Endothelial cell of umbilical vein (primary cell): ENCODE results near the gene KRT84. TPM values are rescaled to one million over a fixed set of nuclear protein-coding genes. Genes with fewer than 3 reads are reported as not detected.

Experiments used
- BruUV-seq: library from RNA; stranded (reverse); fragments of 400-500 nt; replicated peaks from 2 replicates; lab custom pipeline; 2021; lab: Mats Ljungman, UMichigan
- CTCF ChIA-PET: fragments of 300-600, 350-600 bp; sonication (Branson Sonifier 250); formaldehyde crosslinking; loops from one replicate; lab custom pipeline; 2021; ENCODE audit warnings: antibody characterized with exemption, inconsistent platforms; lab: Charles Lee
- POLR2A ChIA-PET: fragments of 300-600, 350-600 bp; sonication (Branson Sonifier 250); formaldehyde crosslinking; loops from one replicate; lab custom pipeline; 2021; ENCODE audit warnings: antibody characterized with exemption, inconsistent platforms; lab: Charles Lee
- DNase-seq: peaks from one replicate; pipeline ENCODE4 v3.0.0-alpha.2; 2011; ENCODE audit warnings: low read depth, low spot score
- FAIRE-seq: peaks from 2 replicates; lab custom pipeline; 2011; peaks lifted over from hg19 to GRCh38; lab: Jason Lieb, UNC
- H2AFZ ChIP-seq: 2 replicates; pipeline ENCODE4 v1.6.0; 2012; ENCODE audit warnings: low read depth, low read length, control low read depth, inconsistent platforms
- H3K27ac ChIP-seq: 2 replicates; pipeline ENCODE4 v1.5.1; 2011; ENCODE audit warnings: low read depth, mild to moderate bottlenecking, control low read depth, low read length, moderate library complexity; ENCODE audit not compliant: insufficient read depth
- H3K27me3 ChIP-seq, 2 experiments: 2 replicates each; pipeline versions ENCODE4 v1.6.0 to v1.6.1; 2011; ENCODE audit warnings: low read length in 2 of 2, mixed read lengths in 1 of 2; ENCODE audit not compliant: control insufficient read depth in 2 of 2, insufficient read depth in 2 of 2
- H3K36me3 ChIP-seq, 2 experiments: 2 replicates in 1 of 2; 3 replicates in 1 of 2; pipeline ENCODE4 v1.5.1; 2011; ENCODE audit warnings: low read length in 2 of 2, mild to moderate bottlenecking in 1 of 2, moderate library complexity in 1 of 2; ENCODE audit not compliant: control insufficient read depth in 2 of 2, insufficient read depth in 2 of 2; ENCODE audit errors: extremely low read depth in 1 of 2
- H3K4me1 ChIP-seq: 3 replicates; pipeline ENCODE4 v1.5.1; 2011; ENCODE audit warnings: mild to moderate bottlenecking, low read length; ENCODE audit not compliant: control insufficient read depth, insufficient read depth; ENCODE audit errors: extremely low read depth
- H3K4me2 ChIP-seq: 2 replicates; pipeline ENCODE4 v1.6.1; 2011; ENCODE audit warnings: low read length, control low read depth, mixed read lengths; ENCODE audit not compliant: insufficient read depth
- H3K4me3 ChIP-seq, 3 experiments: fragments of 200-600 bp in 1 of 3; sonication (generic), shearing (Covaris generic) in 1 of 3; replicated peaks in 1 of 3; 2 replicates each; pipeline ENCODE4 v1.5.1; 2011 to 2016; ENCODE audit warnings: control low read depth in 3 of 3, low read length in 3 of 3, mild to moderate bottlenecking in 2 of 3, inconsistent platforms in 1 of 3, low read depth in 1 of 3, moderate library complexity in 1 of 3; ENCODE audit not compliant: insufficient read depth in 1 of 3
- H3K79me2 ChIP-seq: 2 replicates; pipeline ENCODE4 v1.6.0; 2012; ENCODE audit warnings: low read length, inconsistent platforms; ENCODE audit not compliant: control insufficient read depth, insufficient read depth
- H3K9ac ChIP-seq: replicated peaks from 2 replicates; pipeline ENCODE3; 2011; ENCODE audit warnings: low read length, control low read depth; ENCODE audit not compliant: insufficient read depth; ENCODE audit errors: extremely low read depth
- H3K9me1 ChIP-seq: replicated peaks from 3 replicates; pipeline ENCODE4 v1.6.0; 2011; ENCODE audit warnings: mild to moderate bottlenecking, low read length; ENCODE audit not compliant: control insufficient read depth, insufficient read depth; ENCODE audit errors: extremely low read depth
- H3K9me3 ChIP-seq: replicated peaks from 2 replicates; pipeline ENCODE4 v1.5.1; 2012; ENCODE audit warnings: low read length, inconsistent platforms; ENCODE audit not compliant: control insufficient read depth, insufficient read depth
- H4K20me1 ChIP-seq: replicated peaks from 2 replicates; pipeline ENCODE3; 2011; ENCODE audit warnings: mild to moderate bottlenecking, low read length; ENCODE audit not compliant: control insufficient read depth, insufficient read depth; ENCODE audit errors: extremely low read depth
- EZH2 ChIP-seq: IDR thresholded peaks from 2 replicates; pipeline ENCODE4 v1.6.1; 2012; ENCODE audit warnings: borderline replicate concordance, low read depth, mild to moderate bottlenecking, moderate library complexity, low read length, inconsistent platforms; ENCODE audit not compliant: severe bottlenecking
- FOS ChIP-seq: IDR thresholded peaks from 2 replicates; pipeline ENCODE4 v1.6.1; 2011; ENCODE audit warnings: mild to moderate bottlenecking, low read length, moderate library complexity, borderline replicate concordance; ENCODE audit not compliant: insufficient read depth
- GATA2 ChIP-seq: IDR thresholded peaks from 2 replicates; pipeline ENCODE4 v1.7.0; 2011; ENCODE audit warnings: low read depth, mild to moderate bottlenecking, moderate library complexity, mixed read lengths, low read length; ENCODE audit not compliant: insufficient read length, insufficient read depth
- JUN ChIP-seq: IDR thresholded peaks from 2 replicates; pipeline ENCODE4 v1.6.1; 2011; ENCODE audit warnings: borderline replicate concordance, low read depth; ENCODE audit not compliant: insufficient read length, insufficient read depth
- MYC ChIP-seq: IDR thresholded peaks from one replicate; pipeline ENCODE4 v1.6.1; 2011; ENCODE audit warnings: mild to moderate bottlenecking, low read depth, low read length
- POLR2A ChIP-seq: IDR thresholded peaks from 2 replicates; pipeline ENCODE4 v1.6.1; 2012; ENCODE audit warnings: low read depth, mild to moderate bottlenecking, control low read depth, low read length
- POLR2AphosphoS5 ChIP-seq: IDR thresholded peaks from 2 replicates; pipeline ENCODE4 v1.6.1; 2012; ENCODE audit warnings: low read depth, mild to moderate bottlenecking, control low read depth, low read length, moderate library complexity; ENCODE audit not compliant: insufficient read depth
- dilution Hi-C: fragments of 300-500 bp; cut with MboI; formaldehyde crosslinking; loops from one replicate; pipeline ENCODE4 v1.15.0; 2019; ENCODE audit warnings: low sequenced_read_pairs; ENCODE audit not compliant: extremely low pct_ligation_motif_present
- intact Hi-C: fragments of 100-400 bp; cut with micrococcal nuclease; formaldehyde crosslinking; loops from one replicate; pipeline ENCODE4 v1.10.0; 2022
- polyA plus RNA-seq, 4 experiments: library from polyadenylated mRNA; depleted of rRNA in 3 of 4; stranded (reverse) in 3 of 4; unstranded in 1 of 4; fragments of >200 nt; gene quantifications; 2 replicates each; pipeline versions ENCODE4 v1.2.1 to v1.2.3, GENCODE V29; 2011 to 2012; ENCODE audit warnings: missing spikeins in 1 of 4
- total RNA-seq: library from RNA; stranded (reverse); gene quantifications from 2 replicates; pipeline ENCODE4 v1.2.3, GENCODE V29; 2021
- TF ChIP-seq, protein P1 (sequence below), 2 donors: IDR thresholded peaks; 1 replicate in 1 of 2; 2 replicates in 1 of 2; pipeline ENCODE4 v1.5.1; 2011; ENCODE audit warnings: low read length in 2 of 2, mild to moderate bottlenecking in 2 of 2, moderate library complexity in 2 of 2, control low read depth in 1 of 2, inconsistent platforms in 1 of 2, low read depth in 1 of 2; ENCODE audit not compliant: insufficient read depth in 1 of 2; ENCODE audit errors: extremely low read depth in 1 of 2
- TF ChIP-seq, protein P2 (sequence below): IDR thresholded peaks from 2 replicates; pipeline ENCODE4 v1.6.1; 2011; ENCODE audit not compliant: insufficient read depth, insufficient read length

Gene KRT84
- total and polyA plus RNA-seq, 2 donors (not counting 3 experiments of a cell fraction or from before 2014, with no cell fraction given) = not detected

GRCh38 chr12:52359621-52360061, 25.8 kb downstream of the KRT84 start:
- no peak for FAIRE-seq
- TF ChIP-seq MYC (no peak), POLR2AphosphoS5 (no peak), FOS (no peak), EZH2 (no peak), JUN (no peak), GATA2 (no peak), POLR2A (no peak)
- TF ChIP-seq, protein P1, sequence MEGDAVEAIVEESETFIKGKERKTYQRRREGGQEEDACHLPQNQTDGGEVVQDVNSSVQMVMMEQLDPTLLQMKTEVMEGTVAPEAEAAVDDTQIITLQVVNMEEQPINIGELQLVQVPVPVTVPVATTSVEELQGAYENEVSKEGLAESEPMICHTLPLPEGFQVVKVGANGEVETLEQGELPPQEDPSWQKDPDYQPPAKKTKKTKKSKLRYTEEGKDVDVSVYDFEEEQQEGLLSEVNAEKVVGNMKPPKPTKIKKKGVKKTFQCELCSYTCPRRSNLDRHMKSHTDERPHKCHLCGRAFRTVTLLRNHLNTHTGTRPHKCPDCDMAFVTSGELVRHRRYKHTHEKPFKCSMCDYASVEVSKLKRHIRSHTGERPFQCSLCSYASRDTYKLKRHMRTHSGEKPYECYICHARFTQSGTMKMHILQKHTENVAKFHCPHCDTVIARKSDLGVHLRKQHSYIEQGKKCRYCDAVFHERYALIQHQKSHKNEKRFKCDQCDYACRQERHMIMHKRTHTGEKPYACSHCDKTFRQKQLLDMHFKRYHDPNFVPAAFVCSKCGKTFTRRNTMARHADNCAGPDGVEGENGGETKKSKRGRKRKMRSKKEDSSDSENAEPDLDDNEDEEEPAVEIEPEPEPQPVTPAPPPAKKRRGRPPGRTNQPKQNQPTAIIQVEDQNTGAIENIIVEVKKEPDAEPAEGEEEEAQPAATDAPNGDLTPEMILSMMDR (IDR thresholded peaks at IDR 0.05; ENCODE audit: extremely low read depth in 1 of 2, insufficient read depth in 1 of 2, low read depth in 1 of 2, low read length in 2 of 2) = no peak
- TF ChIP-seq, protein P2, sequence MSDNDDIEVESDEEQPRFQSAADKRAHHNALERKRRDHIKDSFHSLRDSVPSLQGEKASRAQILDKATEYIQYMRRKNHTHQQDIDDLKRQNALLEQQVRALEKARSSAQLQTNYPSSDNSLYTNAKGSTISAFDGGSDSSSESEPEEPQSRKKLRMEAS = no peak
- Histone ChIP-seq H3K4me2 (no peak overlapping the region), H3K36me3 (no peaks in the 10 kb centered on the region), H3K9me1 (no peaks in the 10 kb centered on the region), H3K9me3 (no peaks in the 10 kb centered on the region), H3K9ac (no peak overlapping the region), H3K27ac (no peak overlapping the region), H3K27me3 (peaks cover 0 to 5% of the 10 kb centered on the region in 2 experiments), H3K79me2 (no peaks in the 10 kb centered on the region), H2AFZ (no peak overlapping the region), H3K4me1 (no peaks in the 10 kb centered on the region), H4K20me1 (no peaks in the 10 kb centered on the region), H3K4me3 (no peak overlapping the region)
- dilution Hi-C loops (no loop called here), intact Hi-C loops (no loop called here)
- POLR2A ChIA-PET = no interaction called here
- no peak for DNase-seq
- CTCF ChIA-PET = interaction anchor here (1.2 to 2.7 kb wide), 2 partner anchors 12 to 520 kb away, joined by 3 to 12 read pairs; no protein-coding TSS in a partner anchor
- no TSS peak for BruUV-seq
